ENCODE data around the gene FOXD4L1.
"Not testable (repeated sequence)": the region's sequence is repeated elsewhere in the genome, so short reads cannot be mapped to it uniquely, and the experiment has no call there.

- not testable (repeated sequence) for TF ChIP-seq POLR2A (IDR thresholded peaks at IDR 0.05; ENCODE audit: low read depth); CTCF (IDR thresholded peaks at IDR 0.05); EP300 (IDR thresholded peaks at IDR 0.05); POLR2AphosphoS5 (IDR thresholded peaks at IDR 0.05)
Measured at GRCh38 chr2:113521492-113521891, 23.0 kb downstream of the FOXD4L1 start.

Data from esophagus muscularis mucosa (tissue), 4 donors.